OCI-LY3 (cell line): ENCODE measurements around the gene SKOR1.

Experiments used
- EZH2phosphoT487 ChIP-seq: fragments of 200-600 bp; shearing (Covaris generic); IDR thresholded peaks from 2 replicates; pipeline ENCODE4 v1.6.1; 2018; ENCODE audit warnings: antibody characterized with exemption, mixed run types, low read depth
- TF ChIP-seq, protein P1 (sequence below): fragments of 200-600, 300-600 bp; sonication (generic); IDR thresholded peaks from 2 replicates; pipeline ENCODE4 v1.5.1; 2014; ENCODE audit warnings: antibody characterized with exemption, low read length, low read depth

GRCh38 chr15:67806536-67806935 is 18.8 kb upstream of the SKOR1 start:
- TF ChIP-seq, protein P1, sequence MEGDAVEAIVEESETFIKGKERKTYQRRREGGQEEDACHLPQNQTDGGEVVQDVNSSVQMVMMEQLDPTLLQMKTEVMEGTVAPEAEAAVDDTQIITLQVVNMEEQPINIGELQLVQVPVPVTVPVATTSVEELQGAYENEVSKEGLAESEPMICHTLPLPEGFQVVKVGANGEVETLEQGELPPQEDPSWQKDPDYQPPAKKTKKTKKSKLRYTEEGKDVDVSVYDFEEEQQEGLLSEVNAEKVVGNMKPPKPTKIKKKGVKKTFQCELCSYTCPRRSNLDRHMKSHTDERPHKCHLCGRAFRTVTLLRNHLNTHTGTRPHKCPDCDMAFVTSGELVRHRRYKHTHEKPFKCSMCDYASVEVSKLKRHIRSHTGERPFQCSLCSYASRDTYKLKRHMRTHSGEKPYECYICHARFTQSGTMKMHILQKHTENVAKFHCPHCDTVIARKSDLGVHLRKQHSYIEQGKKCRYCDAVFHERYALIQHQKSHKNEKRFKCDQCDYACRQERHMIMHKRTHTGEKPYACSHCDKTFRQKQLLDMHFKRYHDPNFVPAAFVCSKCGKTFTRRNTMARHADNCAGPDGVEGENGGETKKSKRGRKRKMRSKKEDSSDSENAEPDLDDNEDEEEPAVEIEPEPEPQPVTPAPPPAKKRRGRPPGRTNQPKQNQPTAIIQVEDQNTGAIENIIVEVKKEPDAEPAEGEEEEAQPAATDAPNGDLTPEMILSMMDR: no peak
- no peak for TF ChIP-seq EZH2phosphoT487
